HG03439 (cell line): ENCODE measurements around the gene IQGAP2.
"Not testable (repeated sequence)": the region's sequence is repeated elsewhere in the genome, so short reads cannot be mapped to it uniquely, and the experiment has no call there.

Experiments used
- ATAC-seq: cut with Tn5 transposase; IDR thresholded peaks from one replicate; pipeline ENCODE4 v1.9.1; 2021; ENCODE audit warnings: mild to moderate bottlenecking, moderate library complexity; ENCODE audit not compliant: unreplicated experiment

Gene IQGAP2

GRCh38 chr5:76500633-76501393 is 97.7 kb downstream of the IQGAP2 start:
- ATAC-seq = no peak

DNA sequence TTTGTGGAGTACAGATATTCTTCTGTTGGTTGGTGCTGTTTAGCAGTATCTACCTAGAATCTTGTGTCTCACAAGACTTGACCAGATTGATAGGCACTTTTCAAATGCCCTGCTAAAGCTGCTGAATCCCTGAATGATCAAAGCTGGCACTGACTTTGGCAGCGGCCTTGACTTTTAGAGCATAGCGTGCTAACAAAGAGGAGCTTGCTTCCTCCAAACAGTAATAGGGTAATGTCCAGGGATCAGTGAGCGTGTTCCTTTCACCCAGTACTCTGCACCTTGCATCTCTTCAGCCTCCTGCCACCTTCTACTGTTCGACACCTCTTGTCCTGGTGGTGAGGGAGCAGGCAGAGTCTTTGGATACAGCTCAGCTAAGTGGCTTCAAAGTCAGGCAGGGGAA is 100.8 kb downstream of the IQGAP2 start:
- ATAC-seq = no peak

DNA sequence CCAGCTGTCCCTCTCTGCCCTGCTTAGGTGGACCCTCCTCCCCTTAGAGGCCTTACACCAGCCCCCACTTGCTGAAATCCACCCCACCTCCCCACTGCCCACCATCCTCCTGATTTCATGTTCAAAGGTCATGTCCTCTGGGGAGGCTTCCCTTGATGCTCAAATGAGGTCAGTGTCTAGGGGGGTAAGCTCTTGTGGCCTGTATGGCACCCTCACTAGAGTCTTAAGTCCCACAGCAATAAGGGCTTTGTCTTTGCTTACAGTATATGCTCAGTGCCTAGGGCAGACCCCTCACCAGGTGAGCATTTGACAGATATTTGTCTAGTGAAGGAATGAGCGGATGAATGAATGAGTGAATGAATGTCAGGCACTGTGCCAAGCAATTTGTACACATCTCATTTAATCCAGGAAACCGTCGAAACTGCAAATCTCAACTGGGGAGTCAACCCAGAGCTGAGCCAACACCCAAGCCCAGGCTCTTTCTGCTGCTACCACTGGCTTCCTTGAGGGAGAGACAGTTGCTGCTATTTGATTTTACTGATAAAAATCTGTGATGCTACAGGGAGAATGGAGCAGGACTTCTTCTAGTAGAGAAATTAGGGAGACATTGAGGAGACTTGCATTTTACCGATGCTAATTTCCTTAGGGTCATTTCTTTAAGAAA is 101.9 kb downstream of the IQGAP2 start:
- no peak for ATAC-seq

- no peak for ATAC-seq
Observed at GRCh38 chr5:76513476-76513875, 110.4 kb downstream of the IQGAP2 start.

GRCh38 chr5:76514292-76514691 is 111.2 kb downstream of the IQGAP2 start:
- ATAC-seq = no peak

- ATAC-seq = no peak
Observed at GRCh38 chr5:76514713-76515112, 111.6 kb downstream of the IQGAP2 start.

GRCh38 chr5:76517334-76517733 is 114.2 kb downstream of the IQGAP2 start:
- ATAC-seq = no peak

DNA sequence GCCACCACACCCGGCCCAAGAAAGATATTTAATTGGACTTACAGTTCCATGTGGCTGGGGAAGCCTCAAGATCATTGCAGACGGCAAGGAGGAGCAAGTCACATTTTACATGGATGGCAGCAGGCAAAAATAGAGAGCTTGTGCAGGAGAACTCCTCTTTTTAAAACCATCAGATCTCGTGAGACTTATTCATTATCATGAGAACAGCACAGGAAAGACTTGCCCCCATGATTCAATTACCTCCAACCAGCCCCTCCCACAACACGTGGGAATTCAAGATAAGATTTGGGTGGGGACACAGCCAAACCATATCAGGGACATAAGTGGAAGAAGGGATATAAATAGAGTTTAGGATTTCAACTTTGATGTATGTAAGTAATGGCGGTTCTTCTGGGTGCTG is 115.2 kb downstream of the IQGAP2 start:
- not testable (repeated sequence) for ATAC-seq

- peak; percentile 58 for ATAC-seq
Observed at GRCh38 chr5:76521240-76521758, 118.2 kb downstream of the IQGAP2 start.

DNA sequence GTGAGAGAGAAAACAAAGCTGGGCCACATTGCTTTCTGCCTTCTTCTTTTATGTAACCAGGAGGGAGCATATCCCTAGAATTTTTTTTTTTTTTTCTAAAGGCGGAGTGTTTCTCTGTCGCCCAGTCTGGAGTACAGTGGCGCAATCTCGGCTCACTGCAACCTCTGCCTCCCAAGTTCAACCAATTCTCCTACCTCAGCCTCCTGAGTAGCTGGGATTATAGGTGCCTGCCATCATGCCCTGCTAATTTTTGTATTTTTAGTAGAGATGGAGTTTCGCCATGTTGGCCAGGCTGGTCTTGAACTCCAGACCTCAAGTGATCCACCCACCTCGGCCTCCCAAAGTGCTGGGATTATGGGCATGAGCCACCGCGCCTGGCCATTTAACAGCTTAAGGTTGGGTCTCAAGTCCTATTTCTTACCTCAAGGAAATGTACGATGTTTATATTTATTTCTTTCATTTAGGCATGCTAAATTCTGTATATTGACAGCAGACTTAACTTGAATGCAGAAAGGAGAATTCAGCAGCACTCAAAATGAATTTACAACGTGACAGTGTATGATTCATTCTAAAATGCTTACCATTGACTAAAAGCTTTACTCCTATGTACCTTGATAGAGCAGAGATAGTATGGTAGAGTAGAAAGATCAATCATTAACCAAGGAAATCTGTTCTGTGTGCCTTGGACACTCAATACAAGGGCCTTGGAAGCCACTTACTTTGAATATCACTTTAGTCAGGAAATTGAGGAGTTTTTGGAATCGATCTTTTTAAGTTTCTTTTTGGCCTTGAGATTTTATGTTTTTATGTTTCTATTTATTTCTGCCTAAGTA is 119.2 kb downstream of the IQGAP2 start:
- no peak for ATAC-seq

GRCh38 chr5:76524101-76524835 is 121.2 kb downstream of the IQGAP2 start:
- no peak for ATAC-seq

DNA sequence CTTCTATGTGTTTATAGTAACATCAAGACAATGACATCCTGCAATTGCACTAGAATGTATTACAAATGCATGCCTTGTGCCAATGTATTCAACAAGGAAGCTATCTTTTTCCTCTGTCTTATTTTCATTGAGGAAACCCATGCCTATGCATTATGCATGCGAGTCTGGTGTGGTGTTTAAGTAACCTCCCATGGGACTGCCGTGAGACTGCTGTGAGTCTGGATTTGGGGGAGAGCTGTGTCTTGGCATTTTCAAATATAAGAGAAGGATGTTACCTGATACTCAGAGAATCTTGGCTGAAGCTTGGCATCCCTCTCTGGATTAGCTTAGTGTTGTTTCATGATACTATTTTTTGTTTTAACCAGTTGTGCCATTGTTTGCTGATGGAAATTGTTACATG is 121.8 kb downstream of the IQGAP2 start:
- ATAC-seq = no peak

DNA sequence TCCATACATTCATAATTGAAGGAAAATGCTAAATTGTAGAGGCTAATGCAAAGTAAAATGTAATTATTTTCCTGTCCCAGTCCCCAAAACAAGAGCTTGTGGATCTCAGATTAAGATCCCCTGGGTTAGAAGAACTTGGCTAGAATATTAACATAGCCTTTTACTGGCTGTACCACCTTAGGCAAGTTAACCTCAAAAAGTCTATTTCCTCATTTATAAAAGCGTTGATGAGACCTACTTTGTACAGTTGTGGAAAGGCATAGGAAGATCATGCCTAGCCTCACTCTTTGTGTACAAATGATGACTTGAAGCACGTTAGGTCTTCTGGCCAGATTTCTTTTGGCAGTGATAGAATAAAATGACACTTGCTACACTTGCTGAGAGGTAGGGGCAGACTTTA is 122.9 kb downstream of the IQGAP2 start:
- ATAC-seq = no peak

DNA sequence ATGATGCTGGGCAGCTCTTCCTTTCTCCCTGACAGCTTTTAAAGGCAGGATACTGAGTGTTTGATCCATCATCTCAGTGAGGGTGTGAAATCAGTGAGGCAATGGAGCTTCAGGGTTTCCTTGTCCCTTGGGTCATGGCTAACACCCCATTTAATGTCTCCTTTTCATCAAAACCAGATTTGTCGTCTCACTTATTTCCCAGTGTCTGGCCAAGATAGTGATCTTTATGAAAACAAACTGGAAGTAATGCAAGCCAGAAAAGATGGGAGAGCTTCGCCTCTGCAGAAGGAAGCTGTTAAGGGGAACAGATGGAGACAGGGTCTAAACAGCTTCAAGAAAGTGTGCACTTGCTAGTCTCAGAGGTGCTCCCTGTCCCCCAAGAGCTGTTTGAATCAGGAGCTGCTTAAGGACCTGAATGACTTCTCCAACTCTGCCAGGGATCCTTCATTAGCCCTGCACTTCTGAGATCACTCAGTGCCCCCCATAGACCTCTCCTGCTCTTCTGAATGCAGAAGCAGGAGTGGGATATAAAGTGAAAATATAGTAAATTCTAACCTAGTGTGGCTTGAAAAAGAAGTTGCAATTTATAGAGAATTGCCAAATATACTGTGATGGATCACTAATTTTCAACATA is 124.0 kb downstream of the IQGAP2 start:
- no peak for ATAC-seq

DNA sequence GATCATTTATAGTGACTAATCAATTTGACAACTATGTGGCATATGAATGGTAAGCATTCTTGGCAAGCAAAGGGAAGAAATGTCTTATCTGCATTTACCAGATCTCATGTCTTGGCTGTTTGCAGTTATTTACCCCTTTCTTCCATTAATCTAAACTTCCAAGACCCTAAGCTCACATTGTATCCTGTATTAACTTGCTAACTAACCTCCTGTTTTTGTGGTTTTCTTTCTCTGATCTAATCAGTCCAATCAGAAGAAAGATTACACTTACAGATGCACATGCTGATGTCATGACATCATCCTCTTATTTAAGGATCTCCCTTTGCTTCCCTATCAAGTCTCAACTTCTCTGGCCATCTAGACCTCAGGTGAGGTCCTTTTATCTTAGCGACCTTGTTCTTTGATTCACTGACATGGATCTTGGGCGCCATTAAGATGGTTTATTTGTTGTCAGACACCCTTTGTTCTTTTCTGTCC is 124.6 kb downstream of the IQGAP2 start:
- ATAC-seq = no peak

DNA sequence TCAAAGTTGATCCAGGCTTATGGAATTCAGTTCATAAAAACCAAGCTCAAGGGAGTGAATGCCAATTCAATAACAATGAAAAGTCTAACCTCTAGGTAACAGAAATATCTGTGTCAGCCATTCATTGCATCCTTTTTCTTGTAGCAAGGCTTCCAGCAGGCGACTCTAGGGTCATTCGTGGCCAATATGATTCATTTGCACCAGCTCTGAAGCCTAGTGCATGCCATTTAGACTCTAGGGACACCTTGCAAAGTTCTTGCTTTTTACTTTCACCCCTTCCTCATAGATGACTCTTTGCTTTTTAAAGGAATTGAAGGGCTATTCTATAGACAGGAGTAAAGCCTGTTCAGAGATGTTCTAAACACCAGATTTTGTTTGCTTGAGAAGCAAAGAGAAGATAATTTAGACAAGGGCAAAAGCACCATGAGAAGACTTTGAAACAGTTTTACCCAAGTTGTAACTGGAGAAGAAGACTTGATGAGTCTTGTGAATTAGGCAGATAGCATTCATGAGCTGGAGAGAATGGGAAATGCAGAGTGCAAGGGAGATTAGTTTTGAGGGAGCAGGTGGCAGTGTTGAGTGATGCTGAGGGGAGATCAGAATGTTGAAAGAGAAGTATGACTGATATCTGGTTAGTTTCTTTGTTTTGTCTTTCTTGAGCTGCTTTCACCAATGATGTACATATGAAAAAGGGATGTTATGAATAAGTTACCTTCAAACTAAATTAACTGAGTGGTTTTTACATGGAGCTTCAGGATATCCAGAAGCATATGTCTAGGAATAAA is 125.7 kb downstream of the IQGAP2 start:
- ATAC-seq = no peak

DNA sequence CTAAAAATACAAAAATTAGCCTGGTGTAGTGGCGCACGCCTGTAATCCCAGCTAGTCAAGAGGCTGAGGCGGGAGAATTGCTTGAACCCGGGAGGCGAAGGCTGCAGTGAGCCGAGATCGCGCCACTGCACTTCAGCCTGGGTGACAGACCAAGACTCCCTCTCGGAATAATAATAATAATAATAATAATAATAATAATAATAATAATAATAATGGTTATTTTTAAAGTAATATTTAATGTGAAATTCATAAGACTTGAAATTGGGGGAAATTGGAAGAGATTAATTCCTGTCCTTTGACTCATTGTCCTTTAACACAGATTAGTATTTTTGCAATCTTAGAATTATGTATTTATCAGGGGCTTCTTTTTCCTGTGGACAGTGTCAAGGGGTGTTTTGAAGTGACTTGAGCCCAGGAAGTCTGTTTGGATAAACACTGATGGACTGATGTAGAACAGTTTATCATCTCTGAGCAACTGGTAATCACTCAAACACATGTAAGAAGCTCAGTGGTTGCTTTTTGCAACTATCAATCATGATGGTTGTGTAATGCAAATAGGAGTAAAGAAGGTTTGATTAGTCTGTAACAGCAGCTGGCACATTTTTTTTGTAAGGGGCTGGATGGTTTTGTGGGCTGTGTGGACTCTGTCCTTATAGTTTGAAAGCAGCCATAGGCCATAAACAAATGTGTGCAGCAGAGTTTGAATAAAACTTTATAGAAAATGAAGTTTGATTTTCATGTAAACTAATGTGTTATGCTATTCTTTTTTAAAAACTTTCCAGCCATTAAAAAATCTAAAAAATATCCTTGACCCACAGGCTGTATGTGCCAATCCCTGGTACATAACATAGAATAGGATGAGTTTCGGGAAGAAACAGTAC is 126.6 kb downstream of the IQGAP2 start:
- ATAC-seq = no peak

- ATAC-seq = no peak
Observed at GRCh38 chr5:76532052-76532451, 129.0 kb downstream of the IQGAP2 start.
